GM12865 (cell line): ENCODE measurements around the gene RUNX2.
A peak's percentile ranks its signal among the peaks of the same experiment; 100 is the strongest.
"Not testable (repeated sequence)": the region's sequence is repeated elsewhere in the genome, so short reads cannot be mapped to it uniquely, and the experiment has no call there.

Experiments used
- DNase-seq: peaks from one replicate; pipeline ENCODE4 v3.0.0; 2010; ENCODE audit warnings: low read depth
- H3K4me3 ChIP-seq: 2 replicates; pipeline ENCODE4 v1.5.1; 2011; ENCODE audit warnings: mild to moderate bottlenecking, low read depth, low read length, control low read depth
- TF ChIP-seq, protein P1 (sequence below): IDR thresholded peaks from 2 replicates; pipeline ENCODE4 v1.5.1; 2011; ENCODE audit warnings: low read length, control low read depth, low read depth, inconsistent platforms; ENCODE audit not compliant: insufficient read depth; ENCODE audit errors: missing control alignments

RUNX2 gene

GRCh38 chr6:45555981-45556771, 228.0 kb downstream of the RUNX2 start:
- DNase-seq: no peak
- no peak overlapping the region for H3K4me3 ChIP-seq

GRCh38 chr6:45556828-45557227, 228.7 kb downstream of the RUNX2 start:
- TF ChIP-seq, protein P1, sequence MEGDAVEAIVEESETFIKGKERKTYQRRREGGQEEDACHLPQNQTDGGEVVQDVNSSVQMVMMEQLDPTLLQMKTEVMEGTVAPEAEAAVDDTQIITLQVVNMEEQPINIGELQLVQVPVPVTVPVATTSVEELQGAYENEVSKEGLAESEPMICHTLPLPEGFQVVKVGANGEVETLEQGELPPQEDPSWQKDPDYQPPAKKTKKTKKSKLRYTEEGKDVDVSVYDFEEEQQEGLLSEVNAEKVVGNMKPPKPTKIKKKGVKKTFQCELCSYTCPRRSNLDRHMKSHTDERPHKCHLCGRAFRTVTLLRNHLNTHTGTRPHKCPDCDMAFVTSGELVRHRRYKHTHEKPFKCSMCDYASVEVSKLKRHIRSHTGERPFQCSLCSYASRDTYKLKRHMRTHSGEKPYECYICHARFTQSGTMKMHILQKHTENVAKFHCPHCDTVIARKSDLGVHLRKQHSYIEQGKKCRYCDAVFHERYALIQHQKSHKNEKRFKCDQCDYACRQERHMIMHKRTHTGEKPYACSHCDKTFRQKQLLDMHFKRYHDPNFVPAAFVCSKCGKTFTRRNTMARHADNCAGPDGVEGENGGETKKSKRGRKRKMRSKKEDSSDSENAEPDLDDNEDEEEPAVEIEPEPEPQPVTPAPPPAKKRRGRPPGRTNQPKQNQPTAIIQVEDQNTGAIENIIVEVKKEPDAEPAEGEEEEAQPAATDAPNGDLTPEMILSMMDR: no peak
- no peak for DNase-seq
- H3K4me3 ChIP-seq: no peak overlapping the region

More at GRCh38 chr6:45555981-45556771, 228.0 kb downstream of the RUNX2 start:
- TF ChIP-seq, protein P1: no peak

DNA sequence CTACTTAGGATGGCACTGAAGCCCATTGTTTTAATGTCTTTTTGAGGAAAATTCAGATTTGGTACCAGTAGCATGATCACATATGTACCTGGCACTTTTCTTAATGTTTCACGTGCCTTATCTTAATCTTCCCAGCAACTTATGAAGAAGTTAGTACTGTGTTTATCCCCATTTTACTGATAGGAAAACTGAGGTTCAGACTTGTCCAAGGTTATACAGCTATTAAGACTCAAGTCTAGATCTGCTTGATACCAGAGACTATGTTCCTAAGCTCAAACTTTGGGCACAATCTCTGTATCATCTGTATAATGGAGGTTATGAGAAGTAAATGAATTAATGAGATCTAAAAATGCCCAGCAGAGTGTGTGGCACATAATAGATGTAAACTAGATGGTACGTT, 229.3 kb downstream of the RUNX2 start:
- DNase-seq: no peak
- TF ChIP-seq, protein P1: no peak
- no peak overlapping the region for H3K4me3 ChIP-seq

DNA sequence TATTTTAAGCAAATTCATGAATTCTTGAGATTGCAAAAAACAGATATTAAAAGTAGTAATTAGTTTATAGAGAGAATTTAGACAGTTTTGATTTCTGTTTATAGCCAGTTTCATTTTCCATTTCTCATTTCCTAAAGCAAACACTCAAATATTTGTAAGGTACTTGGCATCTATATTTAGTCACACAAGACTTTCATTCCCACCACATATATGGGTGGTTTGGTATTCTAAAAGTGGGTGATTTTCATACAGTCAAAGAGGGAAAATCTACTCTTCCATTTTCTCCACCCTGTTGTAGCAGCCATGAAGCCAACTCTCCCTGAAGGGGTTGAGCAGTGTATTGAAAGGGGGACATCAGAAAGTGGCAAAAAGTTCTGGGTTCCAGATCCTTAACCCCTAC, 230.7 kb downstream of the RUNX2 start:
- TF ChIP-seq, protein P1: no peak
- peak; percentile 51 for DNase-seq
- no peak overlapping the region for H3K4me3 ChIP-seq

- DNase-seq, H3K4me3 ChIP-seq: not testable (repeated sequence)
Observed at GRCh38 chr6:45560321-45560820, 232.2 kb downstream of the RUNX2 start.

DNA sequence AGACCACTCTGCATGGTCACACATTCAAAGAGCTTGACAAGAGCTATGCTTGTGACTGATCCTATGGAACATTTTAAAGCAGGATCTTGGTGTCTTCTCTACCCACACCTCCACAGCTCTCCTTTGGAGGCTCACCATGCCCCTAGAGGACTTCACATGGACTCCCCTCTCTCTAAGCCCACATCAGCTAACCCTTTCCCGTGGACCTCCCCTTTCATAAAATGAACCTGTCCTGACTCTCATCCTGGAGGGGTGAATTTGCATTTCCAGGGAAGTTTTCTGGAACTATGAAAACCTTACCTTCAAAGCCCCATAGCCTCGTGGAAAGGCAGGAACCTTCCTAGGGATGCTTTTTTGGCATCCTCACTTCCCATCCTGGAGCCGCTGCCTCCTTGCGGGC, 234.0 kb downstream of the RUNX2 start:
- no peak for DNase-seq
- TF ChIP-seq, protein P1: no peak
- no peak overlapping the region for H3K4me3 ChIP-seq

DNA sequence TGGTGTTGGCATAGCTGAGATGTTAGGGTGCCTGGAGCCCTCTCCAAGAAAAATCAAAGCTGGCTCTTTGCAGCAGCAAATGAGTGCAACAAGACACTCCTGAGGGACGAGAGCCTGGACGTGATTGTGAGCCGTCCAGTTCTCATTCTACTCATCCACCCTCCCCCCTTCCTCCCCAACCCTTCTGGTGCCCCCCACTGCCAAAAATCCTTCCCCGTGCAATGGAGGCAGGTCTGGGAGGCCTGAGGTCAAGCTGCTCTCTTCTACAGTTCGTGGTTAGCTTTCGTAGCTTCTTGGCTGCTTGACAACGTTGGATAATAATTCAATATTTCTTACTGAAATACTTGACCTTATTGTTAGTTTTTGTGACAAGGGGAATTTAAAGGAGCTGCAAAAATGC, 234.9 kb downstream of the RUNX2 start:
- no peak for DNase-seq

More for the DNA sequence above, 234.9 kb downstream of the RUNX2 start:
- H3K4me3 ChIP-seq: no peak overlapping the region
- TF ChIP-seq, protein P1: no peak
